Measurements from ENCODE around the gene HOXC10. TPM values are rescaled to one million over a fixed set of nuclear protein-coding genes. Genes with fewer than 3 reads are reported as not detected.

HOXC10 gene
- total and polyA plus RNA-seq, 4 donors: 0.18 TPM; not detected in 3

DNA sequence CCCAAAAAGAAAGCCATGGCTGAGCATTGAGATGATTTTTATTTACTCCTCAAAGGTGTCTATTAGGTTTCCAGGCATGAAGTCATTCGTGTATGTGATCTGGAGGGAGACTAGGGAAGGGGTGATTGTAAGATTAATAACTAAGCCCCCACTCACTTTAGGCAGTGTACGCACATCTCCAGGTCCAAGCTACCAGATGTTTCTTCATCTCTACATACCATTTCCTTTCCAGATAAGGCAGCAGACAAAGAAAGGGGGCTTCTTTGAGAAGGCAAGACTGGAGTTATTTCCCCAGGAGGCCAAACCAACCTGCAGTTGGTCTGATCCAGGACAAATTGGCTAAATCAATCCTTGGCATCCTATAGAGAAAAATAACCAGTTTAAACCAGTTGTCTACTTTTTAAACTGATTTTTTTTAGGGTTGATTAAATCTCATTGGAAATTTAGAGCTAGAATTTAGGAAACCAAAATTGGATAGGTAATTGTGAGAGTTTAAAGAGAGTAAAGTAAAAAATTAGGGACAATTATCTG lies 42.4 kb upstream of the HOXC10 start:
- Histone ChIP-seq H3K4me3 (no peak overlapping the region), H3K9ac (ENCODE audit: insufficient read depth in 1 of 2, low read length in 2 of 2) (no peak overlapping the region), H3K9me3 (ENCODE audit: control insufficient read depth in 4 of 4, insufficient read depth in 3 of 4, low read length in 3 of 4) (peaks cover 0 to 2% (median 0%) of the 10 kb centered on the region in 4 donors), H3K36me3 (ENCODE audit: control insufficient read depth in 4 of 4, insufficient read depth in 4 of 4, low read length in 4 of 4) (no peaks in the 10 kb centered on the region), H3K27me3 (ENCODE audit: control insufficient read depth in 3 of 3, insufficient read depth in 3 of 3, low read length in 2 of 3) (peaks cover 20 to 95% (median 91%) of the 10 kb centered on the region in 3 donors), H3K27ac (ENCODE audit: low read depth in 1 of 2, low read length in 1 of 2) (no peak overlapping the region), H3K4me1 (ENCODE audit: control insufficient read depth in 5 of 5, insufficient read depth in 5 of 5, low read length in 5 of 5) (peaks cover 0 to 3% (median 0%) of the 10 kb centered on the region in 5 donors)
- DNase-seq (peak in 1 of 3 donors; percentile 3), ATAC-seq (ENCODE audit: insufficient read depth, low FRiP score) (no peak)
- WGBS, 2 donors: 16 to 17% methylated on average over 2 of the region's 2 CpGs
- no peak for TF ChIP-seq CTCF (IDR thresholded peaks at IDR 0.05; ENCODE audit: control extremely low read depth, extremely low read depth)

DNA sequence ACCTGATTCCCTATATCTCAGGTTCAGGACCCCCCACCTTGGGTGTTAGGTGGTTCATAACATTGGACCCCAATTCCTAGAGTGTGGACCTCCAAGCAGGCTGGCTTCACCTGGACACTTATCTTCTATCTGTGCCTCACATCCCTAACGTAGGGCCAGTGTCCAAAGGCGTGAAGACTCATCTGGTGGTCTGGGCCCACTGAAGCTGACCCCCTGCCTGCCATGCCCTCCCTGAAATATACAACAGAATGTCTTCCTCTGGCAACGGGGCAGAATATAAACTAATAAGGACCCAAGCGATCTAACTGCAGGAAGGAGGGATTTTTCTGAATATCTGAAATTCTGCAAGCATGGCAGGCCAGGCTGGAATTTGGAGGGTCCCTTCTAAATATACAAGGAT lies 40.7 kb upstream of the HOXC10 start:
- H3K36me3 ChIP-seq (ENCODE audit: control insufficient read depth in 4 of 4, insufficient read depth in 4 of 4, low read length in 4 of 4): no peaks in the 10 kb centered on the region
- H3K27me3 ChIP-seq (ENCODE audit: control insufficient read depth in 3 of 3, insufficient read depth in 3 of 3, low read length in 2 of 3): peaks cover 22 to 98% (median 95%) of the 10 kb centered on the region in 3 donors
- TF ChIP-seq CTCF (IDR thresholded peaks at IDR 0.05; ENCODE audit: control extremely low read depth, extremely low read depth): no peak
- H3K4me1 ChIP-seq (ENCODE audit: control insufficient read depth in 5 of 5, insufficient read depth in 5 of 5, low read length in 5 of 5): peaks cover 0 to 3% (median 0%) of the 10 kb centered on the region in 5 donors
- H3K9me3 ChIP-seq (ENCODE audit: control insufficient read depth in 4 of 4, insufficient read depth in 3 of 4, low read length in 3 of 4): no peaks in the 10 kb centered on the region
- H3K4me3 ChIP-seq: no peak overlapping the region
- H3K9ac ChIP-seq (ENCODE audit: insufficient read depth in 1 of 2, low read length in 2 of 2): no peak overlapping the region
- 12 to 14% methylated on average over 4 of the region's 4 CpGs for WGBS, 2 donors
- ATAC-seq (ENCODE audit: insufficient read depth, low FRiP score) (no peak), DNase-seq (no peak)
- no peak overlapping the region for H3K27ac ChIP-seq (ENCODE audit: low read depth in 1 of 2, low read length in 1 of 2)

DNA sequence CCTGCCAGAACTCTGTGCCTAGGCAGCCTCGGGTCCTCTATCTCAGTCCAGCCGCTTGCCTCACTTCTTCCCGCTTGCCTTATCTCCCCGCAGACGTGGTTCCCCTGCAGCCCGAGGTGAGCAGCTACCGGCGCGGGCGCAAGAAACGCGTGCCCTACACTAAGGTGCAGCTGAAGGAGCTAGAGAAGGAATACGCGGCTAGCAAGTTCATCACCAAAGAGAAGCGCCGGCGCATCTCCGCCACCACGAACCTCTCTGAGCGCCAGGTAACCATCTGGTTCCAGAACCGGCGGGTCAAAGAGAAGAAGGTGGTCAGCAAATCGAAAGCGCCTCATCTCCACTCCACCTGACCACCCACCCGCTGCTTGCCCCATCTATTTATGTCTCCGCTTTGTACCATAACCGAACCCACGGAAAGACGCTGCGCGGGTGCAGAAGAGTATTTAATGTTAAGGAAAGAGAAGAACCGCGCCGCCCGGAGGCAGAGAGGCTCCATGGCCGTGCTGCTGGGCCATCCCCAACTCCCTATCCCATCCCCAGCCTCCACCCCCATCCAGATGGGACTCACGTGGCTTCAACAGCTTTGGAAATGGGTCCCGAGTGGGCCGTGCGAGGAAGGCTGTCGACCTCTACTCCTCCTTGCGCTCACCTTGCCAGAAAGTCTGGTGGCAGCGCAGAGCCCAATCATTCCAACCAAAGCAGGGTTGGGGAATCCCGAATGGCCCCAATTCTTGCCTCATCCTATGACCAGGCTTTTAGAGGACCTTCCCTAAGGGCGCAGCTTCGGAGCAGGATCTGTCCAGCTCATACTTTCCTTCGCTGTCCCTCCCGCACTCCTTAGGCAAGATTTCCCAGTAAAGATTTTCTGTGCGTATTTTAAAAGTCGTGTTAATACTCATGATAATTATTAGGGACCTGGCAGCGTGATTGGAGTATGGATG lies 39.8 kb upstream of the HOXC10 start:
- no peak overlapping the region for H3K4me3 ChIP-seq
- H3K27ac ChIP-seq (ENCODE audit: low read depth in 1 of 2, low read length in 1 of 2): no peak overlapping the region
- ATAC-seq (ENCODE audit: insufficient read depth, low FRiP score) (no peak), DNase-seq (no peak)
- H3K36me3 ChIP-seq (ENCODE audit: control insufficient read depth in 4 of 4, insufficient read depth in 4 of 4, low read length in 4 of 4): no peaks in the 10 kb centered on the region
- H3K9me3 ChIP-seq (ENCODE audit: control insufficient read depth in 4 of 4, insufficient read depth in 3 of 4, low read length in 3 of 4): no peaks in the 10 kb centered on the region
- peaks cover 22 to 100% (median 98%) of the 10 kb centered on the region in 3 donors for H3K27me3 ChIP-seq (ENCODE audit: control insufficient read depth in 3 of 3, insufficient read depth in 3 of 3, low read length in 2 of 3)
- WGBS, 2 donors: 6 to 7% methylated on average over 51 of the region's 51 CpGs
- H3K4me1 ChIP-seq (ENCODE audit: control insufficient read depth in 5 of 5, insufficient read depth in 5 of 5, low read length in 5 of 5): no peaks in the 10 kb centered on the region
- TF ChIP-seq CTCF (IDR thresholded peaks at IDR 0.05; ENCODE audit: control extremely low read depth, extremely low read depth): no peak
- no peak overlapping the region for H3K9ac ChIP-seq (ENCODE audit: insufficient read depth in 1 of 2, low read length in 2 of 2)

Data from lung (tissue), 12 donors.